OCI-LY7 (cell line): ENCODE results near the gene STAT5B.

ENCODE experiments used
- EZH2phosphoT487 ChIP-seq: fragments of 200-600 bp; sonication (generic); IDR thresholded peaks from 2 replicates; pipeline ENCODE4 v1.6.1; 2018; ENCODE audit warnings: low read depth, borderline replicate concordance, mild to moderate bottlenecking, mixed run types, antibody characterized with exemption, low read length, moderate library complexity, mixed read lengths
- TF ChIP-seq, protein P1 (sequence below): fragments of 200-600 bp; sonication (generic); conservative IDR thresholded peaks from 2 replicates; pipeline ENCODE4 v1.5.1; 2014; ENCODE audit warnings: mild to moderate bottlenecking, antibody characterized with exemption, low read length, moderate library complexity, mixed read lengths

DNA sequence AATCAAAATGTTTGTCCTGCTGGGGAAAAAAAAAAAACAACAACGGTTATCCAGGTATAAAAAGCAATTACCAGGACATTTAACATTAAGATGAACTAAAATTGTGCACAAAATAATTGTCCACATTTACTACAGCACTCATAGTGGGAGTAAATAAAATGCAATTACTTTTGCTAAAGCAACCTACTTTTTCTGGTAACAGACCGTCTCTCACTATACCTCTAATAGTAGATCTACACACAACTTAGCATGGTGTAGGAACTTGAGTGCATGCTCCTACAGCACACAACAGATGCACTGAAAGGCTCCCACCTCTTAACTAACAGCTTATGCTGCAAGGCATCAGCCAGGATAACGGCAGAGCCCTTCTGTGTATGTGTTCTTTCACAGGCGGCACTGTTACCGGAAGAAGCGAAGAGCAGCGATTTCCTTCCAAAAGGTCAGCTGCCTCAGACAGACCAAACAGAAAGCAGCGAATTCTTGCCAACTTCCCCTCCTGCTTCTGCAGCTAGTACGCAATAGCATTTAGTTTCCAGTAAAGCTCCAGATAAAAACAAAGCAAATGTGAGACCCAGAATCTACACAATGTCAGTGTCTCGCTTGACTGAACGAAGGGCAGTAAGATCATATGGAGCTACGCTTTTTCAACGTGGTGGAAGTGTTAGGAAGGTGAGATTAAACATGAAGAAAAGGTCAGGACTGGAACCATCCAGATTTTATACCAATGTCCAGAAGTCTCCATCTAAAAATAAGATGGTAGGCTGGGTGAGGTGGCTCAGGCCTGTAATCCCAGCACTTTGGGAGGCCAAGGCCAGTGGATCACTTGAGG is 27.6 kb downstream of the STAT5B start:
- TF ChIP-seq, protein P1, sequence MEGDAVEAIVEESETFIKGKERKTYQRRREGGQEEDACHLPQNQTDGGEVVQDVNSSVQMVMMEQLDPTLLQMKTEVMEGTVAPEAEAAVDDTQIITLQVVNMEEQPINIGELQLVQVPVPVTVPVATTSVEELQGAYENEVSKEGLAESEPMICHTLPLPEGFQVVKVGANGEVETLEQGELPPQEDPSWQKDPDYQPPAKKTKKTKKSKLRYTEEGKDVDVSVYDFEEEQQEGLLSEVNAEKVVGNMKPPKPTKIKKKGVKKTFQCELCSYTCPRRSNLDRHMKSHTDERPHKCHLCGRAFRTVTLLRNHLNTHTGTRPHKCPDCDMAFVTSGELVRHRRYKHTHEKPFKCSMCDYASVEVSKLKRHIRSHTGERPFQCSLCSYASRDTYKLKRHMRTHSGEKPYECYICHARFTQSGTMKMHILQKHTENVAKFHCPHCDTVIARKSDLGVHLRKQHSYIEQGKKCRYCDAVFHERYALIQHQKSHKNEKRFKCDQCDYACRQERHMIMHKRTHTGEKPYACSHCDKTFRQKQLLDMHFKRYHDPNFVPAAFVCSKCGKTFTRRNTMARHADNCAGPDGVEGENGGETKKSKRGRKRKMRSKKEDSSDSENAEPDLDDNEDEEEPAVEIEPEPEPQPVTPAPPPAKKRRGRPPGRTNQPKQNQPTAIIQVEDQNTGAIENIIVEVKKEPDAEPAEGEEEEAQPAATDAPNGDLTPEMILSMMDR = no peak; the same call in 1 of the 2 replicates
- no peak for TF ChIP-seq EZH2phosphoT487
